Ishikawa (cell line): ENCODE measurements around the gene CCDC170.

Source experiments
- CEBPB ChIP-seq: IDR thresholded peaks from 2 replicates; pipeline ENCODE4 v1.6.1; 2012
- EGR1 ChIP-seq: IDR thresholded peaks from 2 replicates; pipeline ENCODE4 v1.6.1; 2012
- EP300 ChIP-seq: IDR thresholded peaks from 2 replicates; pipeline ENCODE4 v1.6.1; 2012; ENCODE audit warnings: borderline replicate concordance
- MAX ChIP-seq: IDR thresholded peaks from 2 replicates; pipeline ENCODE4 v1.6.1; 2012
- RAD21 ChIP-seq: IDR thresholded peaks from 2 replicates; pipeline ENCODE4 v1.6.1; 2012; ENCODE audit warnings: low read depth
- TAF1 ChIP-seq: IDR thresholded peaks from 2 replicates; pipeline ENCODE4 v1.6.1; 2012; ENCODE audit warnings: low read depth, mild to moderate bottlenecking
- TCF12 ChIP-seq: IDR thresholded peaks from 2 replicates; pipeline ENCODE4 v1.6.1; 2012; ENCODE audit warnings: low read depth

GRCh38 chr6:151641028-151641427 lies 147.2 kb downstream of the CCDC170 start:
- TF ChIP-seq MAX, result no peak
- TF ChIP-seq EP300, result no peak
- no peak for TF ChIP-seq CEBPB
- no peak for TF ChIP-seq TAF1
- no peak for TF ChIP-seq EGR1
- no peak for TF ChIP-seq RAD21
- no peak for TF ChIP-seq TCF12
